GM12891 (cell line): ENCODE data around the gene IP6K1.

ENCODE experiments used
- PAX5 ChIP-seq: IDR thresholded peaks from 2 replicates; pipeline ENCODE4 v1.6.1; 2011; ENCODE audit warnings: low read length, moderate library complexity, mild to moderate bottlenecking; ENCODE audit not compliant: insufficient read depth, severe bottlenecking
- POLR2A ChIP-seq: IDR thresholded peaks from 2 replicates; pipeline ENCODE4 v1.6.1; 2011; ENCODE audit warnings: low read depth, low read length, control low read depth
- POLR2AphosphoS5 ChIP-seq: IDR thresholded peaks from 2 replicates; pipeline ENCODE4 v1.6.1; 2011; ENCODE audit warnings: low read depth, low read length, control low read depth
- POU2F2 ChIP-seq: IDR thresholded peaks from 2 replicates; pipeline ENCODE4 v1.6.1; 2011; ENCODE audit warnings: low read depth, mild to moderate bottlenecking, control low read depth, low read length, moderate library complexity
- SPI1 ChIP-seq: IDR thresholded peaks from 2 replicates; pipeline ENCODE4 v1.6.1; 2011; ENCODE audit warnings: low read depth, low read length, control low read depth
- TAF1 ChIP-seq: IDR thresholded peaks from 2 replicates; pipeline ENCODE4 v1.6.1; 2011; ENCODE audit warnings: low read depth, low read length, control low read depth

- TF ChIP-seq TAF1 (no peak), POLR2A (no peak), POLR2AphosphoS5 (no peak), POU2F2 (no peak), PAX5 (no peak), SPI1 (no peak)
These were observed 60.2 kb downstream of the IP6K1 start for GRCh38 chr3:49725906-49726681.
